ENCODE data around the gene PPP1R3C. TPM values are rescaled to one million over a fixed set of nuclear protein-coding genes. Genes with fewer than 3 reads are reported as not detected.
A peak's percentile ranks its signal among the peaks of the same experiment; 100 is the strongest.

PPP1R3C gene
- total RNA-seq, 1 donor from 2014 or later, result 15.7 TPM

DNA sequence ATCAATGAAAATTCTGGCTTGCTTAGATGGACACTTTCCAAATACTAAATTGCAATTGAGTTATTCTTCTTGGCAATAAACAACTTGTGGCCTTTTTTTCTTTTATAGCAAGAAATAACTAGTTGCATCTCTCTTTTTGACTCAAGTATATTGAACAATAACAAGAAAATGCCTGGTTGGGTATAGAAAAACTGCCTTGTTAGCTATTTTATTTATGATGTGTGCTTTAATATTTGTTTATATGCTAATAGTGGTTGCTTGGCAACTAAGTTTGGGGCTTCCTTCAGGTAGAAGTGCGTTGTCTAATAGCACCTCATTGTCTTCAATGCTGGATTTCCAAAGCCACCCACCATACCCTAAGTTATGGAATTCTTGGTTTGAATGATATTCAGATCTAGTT, 30.1 kb upstream of the PPP1R3C start:
- H3K27me3 Mint-ChIP-seq (ENCODE audit: unreplicated experiment), result no peaks in the 10 kb centered on the region
- H3K4me1 Mint-ChIP-seq (ENCODE audit: unreplicated experiment), result peaks cover 16% of the 10 kb centered on the region
- H3K4me3 Mint-ChIP-seq (ENCODE audit: unreplicated experiment), result no peak overlapping the region

DNA sequence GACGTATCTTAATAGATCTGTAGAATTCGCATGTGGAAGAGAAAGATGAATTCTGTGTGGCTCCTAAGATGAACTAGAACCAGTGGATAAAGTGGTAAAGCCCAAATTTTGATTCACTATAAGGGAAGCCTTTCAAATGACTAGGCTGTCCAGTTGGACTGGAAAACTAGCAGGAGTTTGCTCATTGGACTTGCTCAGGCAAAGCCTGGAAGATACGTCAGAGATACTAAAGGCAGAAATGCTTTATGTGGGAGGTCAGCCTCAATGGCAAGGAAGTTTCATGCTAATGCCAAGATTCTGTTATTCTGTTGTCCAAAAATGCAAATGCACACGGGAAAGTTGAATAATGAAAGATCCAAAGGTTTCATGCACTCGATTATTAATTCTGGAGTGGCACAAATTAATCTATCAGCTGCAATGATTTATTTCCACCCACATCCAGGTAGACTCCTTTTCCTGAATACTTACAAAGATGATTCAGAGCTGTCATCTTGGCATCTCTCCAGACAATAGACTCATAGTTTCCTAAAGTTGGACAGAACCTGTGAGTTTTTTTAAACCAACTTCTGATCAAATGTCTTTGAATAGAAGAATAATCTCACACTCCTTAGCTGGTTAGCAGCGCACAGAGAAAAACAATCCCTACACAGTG, 20.5 kb upstream of the PPP1R3C start:
- H3K27me3 Mint-ChIP-seq (ENCODE audit: unreplicated experiment), result no peaks in the 10 kb centered on the region
- H3K4me3 Mint-ChIP-seq (ENCODE audit: unreplicated experiment), result no peak overlapping the region
- TF ChIP-seq, protein P1, sequence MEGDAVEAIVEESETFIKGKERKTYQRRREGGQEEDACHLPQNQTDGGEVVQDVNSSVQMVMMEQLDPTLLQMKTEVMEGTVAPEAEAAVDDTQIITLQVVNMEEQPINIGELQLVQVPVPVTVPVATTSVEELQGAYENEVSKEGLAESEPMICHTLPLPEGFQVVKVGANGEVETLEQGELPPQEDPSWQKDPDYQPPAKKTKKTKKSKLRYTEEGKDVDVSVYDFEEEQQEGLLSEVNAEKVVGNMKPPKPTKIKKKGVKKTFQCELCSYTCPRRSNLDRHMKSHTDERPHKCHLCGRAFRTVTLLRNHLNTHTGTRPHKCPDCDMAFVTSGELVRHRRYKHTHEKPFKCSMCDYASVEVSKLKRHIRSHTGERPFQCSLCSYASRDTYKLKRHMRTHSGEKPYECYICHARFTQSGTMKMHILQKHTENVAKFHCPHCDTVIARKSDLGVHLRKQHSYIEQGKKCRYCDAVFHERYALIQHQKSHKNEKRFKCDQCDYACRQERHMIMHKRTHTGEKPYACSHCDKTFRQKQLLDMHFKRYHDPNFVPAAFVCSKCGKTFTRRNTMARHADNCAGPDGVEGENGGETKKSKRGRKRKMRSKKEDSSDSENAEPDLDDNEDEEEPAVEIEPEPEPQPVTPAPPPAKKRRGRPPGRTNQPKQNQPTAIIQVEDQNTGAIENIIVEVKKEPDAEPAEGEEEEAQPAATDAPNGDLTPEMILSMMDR (IDR thresholded peaks at IDR 0.05), result no peak
- peak overlapping the region; percentile 79 for H3K27ac Mint-ChIP-seq (ENCODE audit: unreplicated experiment)
- H3K36me3 Mint-ChIP-seq (ENCODE audit: unreplicated experiment), result peaks cover 2% of the 10 kb centered on the region
- no peak for DNase-seq (ENCODE audit: extremely low spot score, unreplicated experiment)
- H3K4me1 Mint-ChIP-seq (ENCODE audit: unreplicated experiment), result peaks cover 31% of the 10 kb centered on the region
- H3K9me3 Mint-ChIP-seq (ENCODE audit: unreplicated experiment), result peaks cover 11% of the 10 kb centered on the region

More for the DNA sequence above, 30.1 kb upstream of the PPP1R3C start:
- no peak for DNase-seq (ENCODE audit: extremely low spot score, unreplicated experiment)
- Mint-ChIP-seq H3K9me3 (ENCODE audit: unreplicated experiment) (peaks cover 8% of the 10 kb centered on the region), H3K27ac (ENCODE audit: unreplicated experiment) (no peak overlapping the region), H3K36me3 (ENCODE audit: unreplicated experiment) (no peaks in the 10 kb centered on the region)
- TF ChIP-seq, protein P1 (IDR thresholded peaks at IDR 0.05), result no peak

DNA sequence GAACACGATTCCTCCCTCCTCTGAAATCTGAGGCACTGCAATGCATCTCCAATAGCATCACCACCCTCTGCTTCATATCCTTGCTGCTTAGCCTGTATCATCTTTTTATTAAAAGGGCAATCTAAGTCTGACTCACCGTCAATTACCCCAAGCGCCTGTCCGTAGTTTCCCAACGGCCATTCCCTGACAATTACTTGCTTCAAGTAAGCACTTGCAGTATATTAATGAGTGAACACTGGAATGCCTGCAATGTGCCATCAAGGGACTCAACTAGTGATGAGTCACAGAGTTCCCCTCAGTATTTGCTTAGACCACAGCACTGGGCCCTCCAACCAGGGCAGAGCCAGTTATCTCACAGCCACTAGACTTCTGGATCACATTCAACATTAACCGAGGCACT, 19.5 kb upstream of the PPP1R3C start:
- peak overlapping the region; percentile 0 for H3K4me3 Mint-ChIP-seq (ENCODE audit: unreplicated experiment)
- H3K27ac Mint-ChIP-seq (ENCODE audit: unreplicated experiment), result peak overlapping the region; percentile 79
- no peaks in the 10 kb centered on the region for H3K27me3 Mint-ChIP-seq (ENCODE audit: unreplicated experiment)
- H3K9me3 Mint-ChIP-seq (ENCODE audit: unreplicated experiment), result peaks cover 7% of the 10 kb centered on the region
- peaks cover 31% of the 10 kb centered on the region for H3K4me1 Mint-ChIP-seq (ENCODE audit: unreplicated experiment)
- H3K36me3 Mint-ChIP-seq (ENCODE audit: unreplicated experiment), result peaks cover 4% of the 10 kb centered on the region
- TF ChIP-seq, protein P1 (IDR thresholded peaks at IDR 0.05), result no peak
- no peak for DNase-seq (ENCODE audit: extremely low spot score, unreplicated experiment)

DNA sequence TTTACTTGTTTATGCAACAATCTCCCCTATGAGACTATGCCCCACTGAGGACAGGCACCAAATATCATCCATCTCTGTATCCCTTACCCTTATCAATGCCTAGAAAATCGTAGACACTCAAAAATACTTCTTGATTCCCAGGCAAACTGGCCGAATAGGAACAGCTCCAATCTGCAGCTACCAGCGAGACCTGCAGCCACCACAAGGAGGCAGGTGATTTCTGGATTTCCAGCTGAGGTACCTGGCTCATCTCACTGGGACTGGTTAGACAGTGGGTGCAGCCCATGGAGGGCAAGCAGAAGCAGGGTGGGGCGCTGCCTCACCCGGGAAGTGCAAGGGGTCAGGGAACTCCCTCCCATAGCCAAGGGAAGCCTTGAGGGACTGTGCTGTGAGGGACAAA, 10.8 kb upstream of the PPP1R3C start:
- peaks cover 8% of the 10 kb centered on the region for H3K36me3 Mint-ChIP-seq (ENCODE audit: unreplicated experiment)
- no peaks in the 10 kb centered on the region for H3K27me3 Mint-ChIP-seq (ENCODE audit: unreplicated experiment)
- peak overlapping the region; percentile 85 for H3K27ac Mint-ChIP-seq (ENCODE audit: unreplicated experiment)
- no peak overlapping the region for H3K4me3 Mint-ChIP-seq (ENCODE audit: unreplicated experiment)
- H3K4me1 Mint-ChIP-seq (ENCODE audit: unreplicated experiment), result peaks cover 35% of the 10 kb centered on the region
- DNase-seq (ENCODE audit: extremely low spot score, unreplicated experiment), result no peak
- TF ChIP-seq, protein P1 (IDR thresholded peaks at IDR 0.05), result peak; percentile 52
- peaks cover 26% of the 10 kb centered on the region for H3K9me3 Mint-ChIP-seq (ENCODE audit: unreplicated experiment)

DNA sequence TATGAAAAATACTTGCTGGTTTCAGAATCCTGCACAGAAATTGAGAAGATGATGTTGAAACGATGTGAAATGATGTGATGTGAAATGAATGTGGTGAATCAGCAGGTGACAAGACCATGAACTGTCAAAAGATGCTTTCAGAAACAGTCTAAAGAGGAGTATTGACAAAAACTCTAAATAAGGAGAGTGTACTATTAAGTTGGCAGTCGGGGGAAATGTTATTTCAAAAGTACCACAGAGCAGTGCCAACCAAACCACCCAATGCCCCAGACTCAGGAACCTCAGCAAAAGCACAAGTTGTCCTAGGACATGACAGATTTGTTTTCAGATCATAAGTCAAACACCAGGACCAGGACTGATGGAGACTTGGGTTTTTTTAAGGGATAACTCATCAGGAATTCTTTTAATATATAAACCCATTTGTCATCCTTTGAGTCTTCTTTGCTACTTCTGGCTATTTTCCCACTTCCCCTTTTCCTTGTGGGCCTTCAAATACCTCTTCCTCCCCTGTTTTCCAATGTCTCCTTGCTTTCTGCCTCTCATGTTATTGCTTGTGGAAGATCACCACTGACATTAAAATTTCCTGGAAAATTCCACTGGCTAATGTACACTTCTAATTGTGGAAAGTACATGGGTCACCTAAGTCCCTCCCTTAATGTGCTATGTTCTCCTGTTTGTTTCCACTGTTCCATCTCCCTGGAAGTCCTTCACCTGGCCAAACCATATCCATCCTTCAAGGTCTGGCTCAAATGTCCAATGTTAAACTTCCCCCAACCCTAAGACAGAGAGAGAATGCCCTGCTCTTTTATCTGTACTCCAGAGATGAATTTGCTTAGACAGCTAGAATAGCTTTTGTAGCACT, 10.2 kb upstream of the PPP1R3C start:
- H3K36me3 Mint-ChIP-seq (ENCODE audit: unreplicated experiment), result peaks cover 9% of the 10 kb centered on the region
- no peak for DNase-seq (ENCODE audit: extremely low spot score, unreplicated experiment)
- TF ChIP-seq, protein P1 (IDR thresholded peaks at IDR 0.05), result no peak
- no peak overlapping the region for H3K4me3 Mint-ChIP-seq (ENCODE audit: unreplicated experiment)
- no peaks in the 10 kb centered on the region for H3K27me3 Mint-ChIP-seq (ENCODE audit: unreplicated experiment)
- H3K27ac Mint-ChIP-seq (ENCODE audit: unreplicated experiment), result peak overlapping the region; percentile 85
- H3K9me3 Mint-ChIP-seq (ENCODE audit: unreplicated experiment), result peaks cover 26% of the 10 kb centered on the region
- H3K4me1 Mint-ChIP-seq (ENCODE audit: unreplicated experiment), result peaks cover 35% of the 10 kb centered on the region
